ENCODE measurements around the gene JPH2.

Gene JPH2

DNA sequence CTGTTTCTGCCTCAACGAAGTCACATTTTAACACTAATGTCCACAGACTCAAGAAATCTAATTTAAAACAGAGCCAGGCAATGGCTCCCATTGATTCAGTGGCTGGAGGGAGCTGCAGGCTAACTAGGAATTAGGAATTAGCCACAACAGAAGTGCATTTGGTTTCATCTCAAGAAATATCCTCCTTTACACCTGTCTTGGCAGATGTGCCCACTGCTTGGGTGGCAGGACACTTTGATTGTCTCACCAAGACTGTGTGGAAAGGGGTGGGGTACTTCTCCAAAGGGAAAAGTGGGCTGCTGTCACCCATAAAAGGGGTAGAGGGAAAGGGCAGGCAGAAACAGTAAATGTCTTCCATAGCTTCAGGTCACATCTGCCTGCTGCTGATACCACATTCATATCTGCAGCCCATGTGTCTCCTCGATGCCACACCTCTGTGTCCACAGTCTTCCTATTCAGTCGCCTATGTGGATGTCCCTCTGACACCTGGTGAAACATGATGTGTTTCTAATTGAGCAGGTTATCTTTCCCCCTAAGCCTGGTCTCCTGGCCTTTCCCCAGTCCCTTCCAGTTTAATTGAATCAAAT lies 34.5 kb upstream of the JPH2 start:
- H4K8ac ChIP-seq (ENCODE audit: low read depth, low read length) = no peak overlapping the region
- H3K27me3 ChIP-seq (ENCODE audit: insufficient read depth, low read length) = no peaks in the 10 kb centered on the region
- H3K27ac ChIP-seq (ENCODE audit: low read depth, low read length) = no peak overlapping the region
- no peak overlapping the region for H3K18ac ChIP-seq (ENCODE audit: low read length)
- H3K9ac ChIP-seq (ENCODE audit: low read length) = no peak overlapping the region
- no peak overlapping the region for H2AFZ ChIP-seq (ENCODE audit: insufficient read depth, low read length, poor library complexity)
- H2AK5ac ChIP-seq (ENCODE audit: low read length) = no peak overlapping the region
- H3K4me1 ChIP-seq (ENCODE audit: control insufficient read depth in 1 of 2, insufficient read depth in 2 of 2, low read length in 2 of 2) = no peaks in the 10 kb centered on the region
- no peak overlapping the region for H2BK12ac ChIP-seq (ENCODE audit: low read length)
- no peak overlapping the region for H2BK5ac ChIP-seq (ENCODE audit: low read depth, low read length, poor library complexity)
- no peaks in the 10 kb centered on the region for H3K9me3 ChIP-seq (ENCODE audit: insufficient read depth, low read depth, low read length)
- H2BK120ac ChIP-seq (ENCODE audit: insufficient read depth, low read length, poor library complexity) = no peak overlapping the region
- no peak overlapping the region for H3K4me3 ChIP-seq (ENCODE audit: low read depth, low read length)
- no CpG with 5 or more reads among the region's 3 CpGs for WGBS (ENCODE audit: extremely low coverage, insufficient coverage, insufficient read length)
- no peak overlapping the region for H3K23ac ChIP-seq (ENCODE audit: low read length)
- DNase-seq = no peak
- H3K79me2 ChIP-seq (ENCODE audit: control insufficient read depth, insufficient read depth, low read length, poor library complexity) = no peaks in the 10 kb centered on the region
- H3K4ac ChIP-seq (ENCODE audit: low read depth, low read length) = no peak overlapping the region
- H3K36me3 ChIP-seq (ENCODE audit: control insufficient read depth in 1 of 2, insufficient read depth in 2 of 2, low read length in 2 of 2) = no peaks in the 10 kb centered on the region
- H4K12ac ChIP-seq (ENCODE audit: low read depth, low read length) = no peak overlapping the region
- H4K91ac ChIP-seq (ENCODE audit: low read depth, low read length) = no peak overlapping the region
- no peak overlapping the region for H3K4me2 ChIP-seq (ENCODE audit: low read length)
- H3K79me1 ChIP-seq (ENCODE audit: low read length) = no peaks in the 10 kb centered on the region
- no peak overlapping the region for H3K14ac ChIP-seq (ENCODE audit: low read length)

DNA sequence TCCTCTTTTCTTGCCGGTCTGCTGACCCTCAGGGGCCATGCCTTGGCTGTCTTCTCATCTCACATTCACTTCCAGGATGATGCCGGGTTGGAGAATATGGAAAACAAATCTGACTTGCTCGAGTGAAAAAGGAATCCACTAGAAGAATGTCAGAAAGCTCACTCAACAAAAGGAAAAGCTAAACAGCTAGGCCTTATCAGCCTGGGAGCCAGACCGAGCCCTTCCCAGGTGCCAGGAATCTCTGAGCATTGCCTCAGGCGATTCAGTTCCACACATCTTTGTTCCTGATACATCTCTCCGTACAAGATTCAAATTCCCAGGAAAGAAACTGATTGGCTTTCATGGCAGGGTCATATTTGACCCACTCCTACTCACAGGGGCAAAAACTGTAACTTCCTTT lies 32.8 kb upstream of the JPH2 start:
- no CpG with 5 or more reads among the region's 6 CpGs for WGBS (ENCODE audit: extremely low coverage, insufficient coverage, insufficient read length)
- no peaks in the 10 kb centered on the region for H3K36me3 ChIP-seq (ENCODE audit: control insufficient read depth in 1 of 2, insufficient read depth in 2 of 2, low read length in 2 of 2)
- H2AK5ac ChIP-seq (ENCODE audit: low read length) = no peak overlapping the region
- no peak overlapping the region for H4K91ac ChIP-seq (ENCODE audit: low read depth, low read length)
- H3K18ac ChIP-seq (ENCODE audit: low read length) = no peak overlapping the region
- H2BK12ac ChIP-seq (ENCODE audit: low read length) = no peak overlapping the region
- H2BK5ac ChIP-seq (ENCODE audit: low read depth, low read length, poor library complexity) = no peak overlapping the region
- H4K8ac ChIP-seq (ENCODE audit: low read depth, low read length) = no peak overlapping the region
- H2BK120ac ChIP-seq (ENCODE audit: insufficient read depth, low read length, poor library complexity) = no peak overlapping the region
- no peak overlapping the region for H3K4me2 ChIP-seq (ENCODE audit: low read length)
- no peaks in the 10 kb centered on the region for H3K9me3 ChIP-seq (ENCODE audit: insufficient read depth, low read depth, low read length)
- no peaks in the 10 kb centered on the region for H3K79me1 ChIP-seq (ENCODE audit: low read length)
- no peaks in the 10 kb centered on the region for H3K27me3 ChIP-seq (ENCODE audit: insufficient read depth, low read length)
- DNase-seq = peak in 1 of 2 donors; percentile 21
- H3K4me3 ChIP-seq (ENCODE audit: low read depth, low read length) = no peak overlapping the region
- no peak overlapping the region for H3K23ac ChIP-seq (ENCODE audit: low read length)
- H3K14ac ChIP-seq (ENCODE audit: low read length) = no peak overlapping the region
- no peak overlapping the region for H3K4ac ChIP-seq (ENCODE audit: low read depth, low read length)
- H3K27ac ChIP-seq (ENCODE audit: low read depth, low read length) = no peak overlapping the region
- H4K12ac ChIP-seq (ENCODE audit: low read depth, low read length) = no peak overlapping the region
- H2AFZ ChIP-seq (ENCODE audit: insufficient read depth, low read length, poor library complexity) = no peak overlapping the region
- H3K4me1 ChIP-seq (ENCODE audit: control insufficient read depth in 1 of 2, insufficient read depth in 2 of 2, low read length in 2 of 2) = no peaks in the 10 kb centered on the region
- no peaks in the 10 kb centered on the region for H3K79me2 ChIP-seq (ENCODE audit: control insufficient read depth, insufficient read depth, low read length, poor library complexity)
- no peak overlapping the region for H3K9ac ChIP-seq (ENCODE audit: low read length)

DNA sequence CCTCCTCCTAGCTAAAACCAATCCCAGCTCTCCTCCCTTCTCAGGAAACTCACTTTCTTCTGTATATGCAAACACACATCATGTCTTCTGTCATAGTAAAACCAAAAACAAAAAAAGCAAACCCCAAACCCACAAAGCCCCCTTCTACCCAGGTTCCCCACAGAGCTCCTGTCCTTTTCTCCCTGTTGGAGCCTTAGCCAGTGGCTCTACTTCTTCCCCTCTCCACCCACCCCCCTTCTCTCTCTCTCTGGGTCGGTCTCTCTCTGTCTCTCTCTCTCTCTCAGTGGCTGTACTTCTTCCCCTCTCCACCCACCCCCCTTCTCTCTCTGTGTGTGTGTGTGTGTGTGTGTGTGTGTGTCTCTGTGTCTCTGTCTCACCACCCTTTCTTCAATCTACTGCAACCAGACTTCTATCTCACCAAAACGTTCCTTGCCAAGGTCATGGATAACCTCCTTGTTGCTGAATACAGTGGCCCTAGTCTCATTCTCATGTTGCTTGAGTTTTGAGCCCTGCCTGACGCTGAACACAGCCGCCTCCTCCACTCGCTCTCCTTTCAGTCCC lies 32.3 kb upstream of the JPH2 start:
- H3K4me2 ChIP-seq (ENCODE audit: low read length) = no peak overlapping the region
- no CpG with 5 or more reads among the region's 5 CpGs for WGBS (ENCODE audit: extremely low coverage, insufficient coverage, insufficient read length)
- no peaks in the 10 kb centered on the region for H3K9me3 ChIP-seq (ENCODE audit: insufficient read depth, low read depth, low read length)
- H3K79me1 ChIP-seq (ENCODE audit: low read length) = no peaks in the 10 kb centered on the region
- H3K27me3 ChIP-seq (ENCODE audit: insufficient read depth, low read length) = no peaks in the 10 kb centered on the region
- no peaks in the 10 kb centered on the region for H3K4me1 ChIP-seq (ENCODE audit: control insufficient read depth in 1 of 2, insufficient read depth in 2 of 2, low read length in 2 of 2)
- H3K9ac ChIP-seq (ENCODE audit: low read length) = no peak overlapping the region
- H4K91ac ChIP-seq (ENCODE audit: low read depth, low read length) = no peak overlapping the region
- H3K18ac ChIP-seq (ENCODE audit: low read length) = no peak overlapping the region
- DNase-seq = no peak
- no peak overlapping the region for H4K8ac ChIP-seq (ENCODE audit: low read depth, low read length)
- no peak overlapping the region for H2BK5ac ChIP-seq (ENCODE audit: low read depth, low read length, poor library complexity)
- no peak overlapping the region for H2AK5ac ChIP-seq (ENCODE audit: low read length)
- no peaks in the 10 kb centered on the region for H3K36me3 ChIP-seq (ENCODE audit: control insufficient read depth in 1 of 2, insufficient read depth in 2 of 2, low read length in 2 of 2)
- no peak overlapping the region for H2BK12ac ChIP-seq (ENCODE audit: low read length)
- H2AFZ ChIP-seq (ENCODE audit: insufficient read depth, low read length, poor library complexity) = no peak overlapping the region
- no peak overlapping the region for H3K4me3 ChIP-seq (ENCODE audit: low read depth, low read length)
- no peaks in the 10 kb centered on the region for H3K79me2 ChIP-seq (ENCODE audit: control insufficient read depth, insufficient read depth, low read length, poor library complexity)
- no peak overlapping the region for H3K23ac ChIP-seq (ENCODE audit: low read length)
- peak overlapping the region; percentile 5 for H3K27ac ChIP-seq (ENCODE audit: low read depth, low read length)
- H3K4ac ChIP-seq (ENCODE audit: low read depth, low read length) = no peak overlapping the region
- H3K14ac ChIP-seq (ENCODE audit: low read length) = no peak overlapping the region
- no peak overlapping the region for H2BK120ac ChIP-seq (ENCODE audit: insufficient read depth, low read length, poor library complexity)
- H4K12ac ChIP-seq (ENCODE audit: low read depth, low read length) = no peak overlapping the region

DNA sequence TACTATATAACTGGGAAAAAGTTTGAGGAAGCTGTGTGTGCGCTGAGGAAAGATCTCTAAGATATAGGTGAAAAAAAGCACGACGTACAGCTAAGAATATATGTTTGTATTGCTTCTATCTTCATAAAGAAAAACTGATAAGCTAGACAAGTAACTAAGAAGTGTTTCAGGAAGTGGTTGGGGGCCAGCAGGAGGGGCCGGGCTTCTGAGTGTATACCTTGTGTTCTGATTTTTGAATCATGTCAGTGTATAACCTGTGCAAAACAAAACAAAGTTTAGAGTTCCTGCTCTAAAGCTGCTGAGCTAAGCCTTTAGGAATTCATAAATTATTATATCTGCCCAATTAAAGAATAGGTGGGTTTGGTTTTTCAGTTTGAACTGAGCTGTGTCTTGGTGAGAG lies 31.5 kb upstream of the JPH2 start:
- H3K4me2 ChIP-seq (ENCODE audit: low read length) = no peak overlapping the region
- no peak overlapping the region for H4K12ac ChIP-seq (ENCODE audit: low read depth, low read length)

More for the DNA sequence above, 31.5 kb upstream of the JPH2 start:
- no peak overlapping the region for H4K91ac ChIP-seq (ENCODE audit: low read depth, low read length)
- H2AFZ ChIP-seq (ENCODE audit: insufficient read depth, low read length, poor library complexity) = no peak overlapping the region
- H3K79me1 ChIP-seq (ENCODE audit: low read length) = no peaks in the 10 kb centered on the region
- WGBS (ENCODE audit: extremely low coverage, insufficient coverage, insufficient read length) = no CpG with 5 or more reads among the region's 4 CpGs
- no peak overlapping the region for H3K18ac ChIP-seq (ENCODE audit: low read length)
- H3K4ac ChIP-seq (ENCODE audit: low read depth, low read length) = no peak overlapping the region
- H3K4me3 ChIP-seq (ENCODE audit: low read depth, low read length) = no peak overlapping the region
- H3K4me1 ChIP-seq (ENCODE audit: control insufficient read depth in 1 of 2, insufficient read depth in 2 of 2, low read length in 2 of 2) = no peaks in the 10 kb centered on the region
- no peak overlapping the region for H3K27ac ChIP-seq (ENCODE audit: low read depth, low read length)
- no peaks in the 10 kb centered on the region for H3K9me3 ChIP-seq (ENCODE audit: insufficient read depth, low read depth, low read length)
- H3K14ac ChIP-seq (ENCODE audit: low read length) = no peak overlapping the region
- H3K27me3 ChIP-seq (ENCODE audit: insufficient read depth, low read length) = no peaks in the 10 kb centered on the region
- H4K8ac ChIP-seq (ENCODE audit: low read depth, low read length) = no peak overlapping the region
- H2BK120ac ChIP-seq (ENCODE audit: insufficient read depth, low read length, poor library complexity) = no peak overlapping the region
- H3K23ac ChIP-seq (ENCODE audit: low read length) = no peak overlapping the region
- no peaks in the 10 kb centered on the region for H3K79me2 ChIP-seq (ENCODE audit: control insufficient read depth, insufficient read depth, low read length, poor library complexity)
- H3K36me3 ChIP-seq (ENCODE audit: control insufficient read depth in 1 of 2, insufficient read depth in 2 of 2, low read length in 2 of 2) = no peaks in the 10 kb centered on the region
- no peak overlapping the region for H2BK12ac ChIP-seq (ENCODE audit: low read length)
- H2AK5ac ChIP-seq (ENCODE audit: low read length) = no peak overlapping the region
- H3K9ac ChIP-seq (ENCODE audit: low read length) = no peak overlapping the region
- H2BK5ac ChIP-seq (ENCODE audit: low read depth, low read length, poor library complexity) = no peak overlapping the region
- DNase-seq = no peak

Measured in trophoblast cell (in vitro differentiated cells and primary cell).